HG02610 (cell line): ENCODE data around the gene LIMCH1.

Experiments
- ATAC-seq: cut with Tn5 transposase; IDR thresholded peaks from one replicate; pipeline ENCODE4 v1.9.1; 2021; ENCODE audit warnings: mild to moderate bottlenecking, moderate library complexity; ENCODE audit not compliant: unreplicated experiment

LIMCH1 gene

DNA sequence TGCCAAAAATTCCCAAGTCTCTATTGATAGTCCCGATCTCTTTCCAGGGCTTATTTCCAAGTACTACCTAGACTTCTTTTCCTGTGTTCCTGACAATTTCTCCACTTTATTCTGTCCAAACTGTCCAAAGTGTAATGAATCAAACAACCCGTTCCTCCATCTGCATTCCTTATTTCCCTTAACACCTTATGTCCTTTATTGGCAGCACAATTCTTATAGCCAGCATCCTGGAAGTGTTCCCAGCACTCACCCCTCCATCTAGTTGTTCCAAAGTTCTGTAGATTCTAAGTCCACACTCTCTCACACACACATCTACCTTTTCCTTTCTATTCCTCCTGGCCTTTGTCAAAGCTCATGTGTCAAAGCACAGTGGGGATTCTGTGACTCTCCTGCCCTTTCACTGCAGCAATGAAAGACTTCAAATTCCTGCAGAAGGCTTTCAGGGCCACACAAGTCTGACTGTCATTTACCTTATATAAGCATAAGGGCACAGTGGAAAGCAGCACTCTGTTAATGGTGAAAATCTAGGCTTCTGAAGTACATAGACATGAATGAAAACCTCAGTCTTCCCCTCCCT, 22.1 kb downstream of the LIMCH1 start:
- no peak for ATAC-seq

DNA sequence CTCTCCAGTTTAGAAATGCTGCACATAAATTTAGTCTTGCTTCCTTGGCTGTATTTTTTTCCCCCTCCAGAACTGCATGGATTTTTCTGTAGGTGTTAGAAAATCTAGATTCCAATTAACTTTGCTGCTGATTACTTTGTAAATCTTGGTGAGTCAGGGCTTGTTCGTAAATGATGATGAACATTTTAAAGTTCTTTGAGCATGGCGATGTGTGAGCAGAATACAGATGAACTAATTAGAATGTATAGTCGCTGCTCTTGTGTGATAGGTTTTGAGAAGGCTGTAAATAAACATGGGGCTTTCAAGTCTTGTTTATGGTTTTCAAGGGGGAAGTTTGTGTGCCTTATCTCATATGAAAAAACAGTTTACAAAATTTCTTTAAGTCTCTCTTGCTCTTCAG, 23.3 kb downstream of the LIMCH1 start:
- ATAC-seq = no peak

DNA sequence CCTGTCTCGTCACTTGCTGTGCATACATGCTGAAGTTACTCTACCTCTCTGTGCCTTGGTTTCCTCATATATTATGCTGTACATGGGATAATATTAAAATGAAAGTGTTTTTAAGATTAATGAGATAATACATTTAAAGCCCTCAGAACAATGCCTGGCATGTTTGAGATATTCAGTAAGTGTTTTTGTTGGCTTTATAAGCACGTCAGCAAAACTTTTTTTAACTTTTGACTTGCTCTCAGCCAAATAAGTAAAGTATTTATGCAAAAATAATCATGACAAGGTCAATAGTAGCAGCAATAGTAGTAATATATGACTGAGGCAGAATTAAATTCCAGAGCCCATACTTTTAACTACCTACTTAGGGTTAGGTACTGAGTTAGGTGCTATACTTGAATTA, 29.2 kb downstream of the LIMCH1 start:
- ATAC-seq = no peak

DNA sequence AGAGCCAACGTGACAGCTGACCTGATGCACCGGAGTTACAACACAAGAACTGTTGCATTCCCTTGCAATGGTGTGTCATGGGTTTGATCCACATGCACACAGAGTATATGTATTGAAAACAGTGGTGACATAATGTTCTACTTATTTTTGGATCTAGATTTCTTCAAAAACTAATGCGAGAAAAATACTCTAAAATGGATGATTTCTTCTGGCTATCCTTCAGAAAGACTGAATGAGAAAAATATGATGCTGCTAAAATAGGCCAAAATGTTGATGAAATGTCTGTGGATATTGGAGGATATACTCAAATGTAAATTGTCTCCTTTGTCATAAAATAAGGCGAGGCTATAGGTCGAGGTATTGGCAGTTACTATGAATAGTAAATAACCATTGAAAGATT, 30.4 kb downstream of the LIMCH1 start:
- ATAC-seq = no peak

DNA sequence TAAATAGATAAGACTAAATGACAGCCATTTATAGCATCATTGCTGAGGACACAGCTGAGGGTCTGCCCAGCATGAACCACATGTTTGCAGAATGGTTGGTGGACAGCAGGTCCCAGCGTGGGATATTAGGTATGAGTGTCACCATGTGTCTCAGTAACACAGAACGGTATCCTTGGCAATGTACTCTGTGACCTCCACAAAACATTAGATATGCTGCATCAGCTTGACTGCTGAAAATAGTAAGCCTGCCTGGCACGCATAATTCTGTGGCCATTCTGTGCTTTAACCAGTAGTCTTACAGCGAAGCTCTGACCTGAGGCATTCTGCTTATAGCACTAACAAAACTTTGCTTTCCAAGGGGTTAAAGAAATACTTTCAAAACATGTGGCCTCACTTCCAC, 32.0 kb downstream of the LIMCH1 start:
- no peak for ATAC-seq

DNA sequence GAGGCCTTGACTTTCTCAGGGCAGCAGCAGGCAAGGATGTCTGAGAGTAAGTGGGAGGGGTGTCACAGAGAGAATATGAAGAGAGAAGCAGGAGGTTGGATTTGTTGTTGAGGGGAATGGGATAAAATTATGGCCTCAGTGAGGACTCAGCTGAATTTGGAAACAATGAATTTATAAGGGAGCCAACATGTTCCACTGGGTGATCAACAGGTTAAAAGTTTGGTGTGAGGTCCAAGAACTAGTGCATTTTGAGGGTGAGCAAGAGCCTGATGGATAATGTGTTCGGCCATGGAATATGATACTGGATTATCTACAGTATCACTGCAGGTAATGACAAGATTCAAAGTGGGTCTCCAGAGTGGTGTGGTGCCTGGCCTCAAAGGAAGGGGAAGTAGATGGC, 33.5 kb downstream of the LIMCH1 start:
- no peak for ATAC-seq

DNA sequence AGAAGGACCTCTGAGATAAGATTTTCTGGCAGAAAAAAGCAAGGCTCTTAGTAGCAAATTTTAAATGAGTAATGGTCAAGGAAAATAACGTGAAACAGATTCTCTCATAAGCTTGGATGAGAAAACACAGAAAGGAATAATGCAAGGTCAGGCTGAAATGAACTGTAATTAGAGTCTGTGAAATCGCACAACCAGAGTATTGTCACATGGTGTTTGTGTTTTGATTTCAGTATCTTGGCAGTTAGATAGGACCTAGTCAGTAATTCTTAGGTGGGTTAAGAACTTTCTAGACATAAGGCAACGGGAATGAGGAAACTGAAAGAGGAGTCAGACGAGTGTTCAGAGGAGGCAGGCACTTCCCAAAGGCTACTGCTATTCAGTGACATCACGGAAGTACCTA, 34.6 kb downstream of the LIMCH1 start:
- no peak for ATAC-seq

DNA sequence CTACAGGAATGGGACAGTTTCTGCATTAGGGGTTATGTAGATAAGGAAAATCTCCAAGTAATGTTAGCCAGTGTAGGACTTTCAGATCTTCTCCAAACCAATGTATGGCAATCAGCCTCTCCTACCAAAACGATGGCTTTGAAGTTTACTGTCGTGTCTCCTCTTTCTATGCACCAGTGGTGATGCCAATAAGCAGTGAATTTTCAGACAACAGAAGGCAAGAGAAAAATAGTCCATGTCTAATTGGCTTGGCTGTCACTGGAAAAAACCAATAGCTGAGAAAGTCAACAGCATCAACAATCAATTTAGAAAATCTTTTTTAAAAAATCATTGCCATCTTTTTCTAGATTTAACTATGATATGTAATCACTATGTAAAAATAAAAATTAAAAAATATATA, 35.0 kb downstream of the LIMCH1 start:
- no peak for ATAC-seq

DNA sequence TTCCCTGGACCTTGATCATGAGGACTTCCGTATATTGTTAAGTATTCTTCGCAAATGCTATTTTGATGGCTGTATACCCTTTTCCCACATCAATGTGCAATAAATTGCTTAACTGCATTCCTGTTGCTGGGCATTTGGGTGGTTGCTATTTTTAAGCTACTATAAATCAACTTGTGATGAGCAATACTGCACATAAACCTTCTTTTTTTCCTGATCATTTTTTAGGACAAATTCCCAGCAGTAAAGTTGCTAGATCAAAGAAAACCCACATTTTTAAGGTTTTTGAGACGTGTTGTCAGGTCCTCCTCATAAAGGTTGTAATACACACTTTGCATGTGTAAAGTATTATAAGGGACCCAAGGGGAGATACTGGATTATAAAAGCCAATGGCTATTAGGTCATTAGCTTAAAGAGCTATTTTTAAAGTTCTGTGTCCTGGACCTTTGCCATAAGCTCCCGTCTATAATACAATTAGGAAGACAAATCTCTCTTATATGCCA, 35.6 kb downstream of the LIMCH1 start:
- no peak for ATAC-seq

DNA sequence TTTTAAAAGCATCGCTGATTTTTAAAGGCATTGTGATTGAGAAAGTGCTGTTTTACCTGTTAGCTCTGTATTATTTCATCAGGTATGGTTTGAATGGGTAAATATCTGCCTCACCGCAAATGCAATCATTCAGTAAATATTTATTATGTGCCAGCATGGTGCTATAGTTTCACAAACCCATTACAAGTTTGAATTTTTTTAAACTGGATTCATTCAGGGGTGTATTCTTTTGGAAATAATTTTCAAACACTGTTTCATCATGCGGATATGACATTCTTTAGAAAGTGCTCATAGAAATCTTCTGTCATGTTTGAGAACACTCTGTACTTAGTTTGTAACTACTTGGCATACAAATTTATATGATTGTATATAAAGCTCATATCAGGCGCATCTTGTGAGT, 37.2 kb downstream of the LIMCH1 start:
- ATAC-seq = no peak

DNA sequence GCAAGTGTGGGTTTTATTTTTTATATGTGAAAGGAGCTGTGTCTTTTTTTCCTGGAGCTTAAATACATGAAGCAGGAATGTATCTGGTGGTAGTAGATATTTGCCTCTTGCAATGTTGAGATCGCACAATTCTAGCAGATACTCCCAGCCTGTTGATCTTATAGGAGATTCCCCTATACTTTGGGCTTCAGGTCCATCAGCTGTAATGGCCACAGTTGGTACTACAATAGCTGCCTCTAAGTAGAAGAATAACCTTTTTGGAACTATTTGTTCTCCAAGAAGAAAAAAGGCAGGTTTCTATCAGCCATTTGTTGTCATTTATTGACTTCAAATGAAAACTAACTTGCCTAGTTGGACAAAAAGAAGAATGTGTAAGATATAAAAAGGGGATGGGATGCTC, 37.7 kb downstream of the LIMCH1 start:
- ATAC-seq = no peak

DNA sequence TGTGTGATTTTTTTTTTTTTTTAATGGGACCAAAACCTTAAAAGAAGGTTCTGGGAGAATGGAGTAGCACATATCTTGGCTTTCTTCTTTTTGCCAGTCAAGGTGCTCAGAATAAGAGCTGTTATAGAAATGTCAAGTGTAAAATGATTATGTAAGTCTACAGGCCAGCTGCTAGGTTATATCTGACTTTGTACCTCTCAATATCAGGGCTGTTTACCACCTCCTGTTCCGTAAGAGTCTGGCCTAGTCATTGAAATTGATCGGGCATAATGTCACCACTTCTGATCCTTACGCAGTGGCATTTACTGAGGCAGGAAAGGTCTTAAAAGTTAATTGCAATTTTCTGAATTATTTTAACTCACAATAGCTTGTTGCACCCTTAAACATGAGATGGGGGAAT, 41.1 kb downstream of the LIMCH1 start:
- ATAC-seq = no peak

DNA sequence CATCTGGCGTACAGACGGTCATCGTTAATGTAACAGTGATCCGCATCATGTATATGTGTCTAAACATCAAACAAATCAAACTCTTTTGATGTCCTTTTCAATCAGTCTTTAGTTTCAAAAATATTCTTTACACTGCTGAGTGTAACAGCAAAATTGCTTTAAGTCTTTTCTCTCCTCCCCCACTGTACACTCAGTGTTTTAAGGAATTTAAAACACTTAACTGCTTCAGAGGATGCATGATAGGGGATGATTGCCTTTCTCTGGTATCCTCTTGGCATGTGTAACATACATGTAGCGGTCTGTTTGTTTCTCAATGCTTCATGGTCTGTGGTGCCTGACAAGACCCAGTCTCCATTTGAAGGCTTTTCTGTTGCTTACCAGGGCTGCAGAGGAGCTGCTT, 41.6 kb downstream of the LIMCH1 start:
- ATAC-seq = no peak

DNA sequence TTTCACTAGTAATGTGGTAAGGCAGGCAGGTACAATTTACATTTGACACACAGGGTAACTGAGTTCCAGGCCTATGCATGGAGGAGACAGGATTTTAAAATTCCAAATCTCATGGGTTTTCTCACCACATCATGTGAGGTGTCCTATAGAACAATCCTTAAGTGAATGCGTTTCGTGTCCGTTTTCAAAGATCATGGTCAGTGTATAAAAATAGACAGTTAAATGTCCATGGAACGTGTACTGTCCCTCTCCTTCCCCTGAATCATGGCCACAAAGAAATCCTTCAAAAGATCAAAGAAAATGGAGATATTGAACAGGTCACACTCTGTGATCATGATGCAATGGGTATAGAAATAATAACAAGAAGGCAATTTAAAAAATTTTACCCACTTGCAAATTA, 42.0 kb downstream of the LIMCH1 start:
- no peak for ATAC-seq

DNA sequence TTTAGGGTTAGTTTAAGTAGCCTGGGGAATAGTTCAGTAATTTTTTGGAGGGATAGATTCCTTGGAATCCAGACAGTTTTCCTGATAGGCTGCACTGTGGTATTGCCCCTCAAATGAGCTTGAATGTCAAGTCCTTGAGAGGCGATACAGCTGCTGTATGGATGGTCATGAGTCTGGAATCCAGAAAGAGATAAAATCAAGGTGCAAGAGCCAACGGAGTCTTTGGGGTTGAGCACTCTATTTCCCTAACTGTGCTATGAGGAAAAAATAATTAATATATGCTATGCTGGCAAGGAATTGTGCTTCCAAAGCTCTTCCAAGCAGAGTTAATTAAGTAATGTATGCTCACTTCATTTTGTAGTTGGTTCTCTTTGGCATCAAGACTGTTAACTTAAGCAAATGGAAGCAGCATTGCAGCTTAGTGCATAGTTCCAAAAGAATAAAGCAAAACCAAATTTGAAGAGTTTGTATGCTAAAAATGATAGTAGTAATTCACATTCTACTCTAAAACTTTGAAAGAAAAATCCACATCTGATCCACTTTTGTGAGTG, 48.8 kb downstream of the LIMCH1 start:
- no peak for ATAC-seq

DNA sequence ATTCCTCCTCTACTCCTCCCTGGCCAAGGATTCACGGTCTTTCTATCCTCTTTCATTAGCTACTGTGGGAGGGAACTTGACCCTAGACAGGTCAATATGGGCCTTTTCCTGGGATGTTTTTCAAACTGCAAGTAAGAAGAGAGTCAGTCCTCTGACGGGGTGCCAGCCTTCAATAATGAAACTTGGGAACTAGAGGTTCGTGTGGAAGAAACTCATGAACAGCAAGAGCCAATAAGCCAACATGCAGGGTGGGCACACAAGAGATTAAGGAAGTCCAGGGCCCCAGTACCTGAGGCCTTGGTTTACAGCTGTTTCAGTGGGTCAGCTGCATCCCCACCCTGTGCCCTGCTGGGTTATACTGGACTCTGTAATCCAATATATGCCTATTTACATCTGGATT, 49.3 kb downstream of the LIMCH1 start:
- no peak for ATAC-seq

DNA sequence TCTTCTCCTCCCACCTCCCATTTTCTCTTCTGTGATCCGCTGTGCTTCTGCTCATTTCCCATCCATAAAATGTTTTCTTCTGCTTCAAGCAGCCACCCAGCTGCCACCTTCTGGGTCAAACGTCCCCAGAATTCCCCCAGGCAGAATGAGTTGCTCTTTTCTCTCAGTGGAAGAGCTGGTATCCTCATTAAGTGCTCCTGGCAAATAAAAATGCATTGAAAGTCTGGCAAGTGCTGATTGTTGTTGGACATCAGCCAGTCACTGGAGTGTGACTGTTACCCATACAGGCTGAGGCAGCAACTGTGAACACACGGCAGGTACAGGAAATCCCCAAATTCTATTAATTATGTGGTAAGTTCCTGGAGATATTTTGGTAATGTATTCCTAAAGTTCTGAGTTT, 52.6 kb downstream of the LIMCH1 start:
- ATAC-seq = no peak

DNA sequence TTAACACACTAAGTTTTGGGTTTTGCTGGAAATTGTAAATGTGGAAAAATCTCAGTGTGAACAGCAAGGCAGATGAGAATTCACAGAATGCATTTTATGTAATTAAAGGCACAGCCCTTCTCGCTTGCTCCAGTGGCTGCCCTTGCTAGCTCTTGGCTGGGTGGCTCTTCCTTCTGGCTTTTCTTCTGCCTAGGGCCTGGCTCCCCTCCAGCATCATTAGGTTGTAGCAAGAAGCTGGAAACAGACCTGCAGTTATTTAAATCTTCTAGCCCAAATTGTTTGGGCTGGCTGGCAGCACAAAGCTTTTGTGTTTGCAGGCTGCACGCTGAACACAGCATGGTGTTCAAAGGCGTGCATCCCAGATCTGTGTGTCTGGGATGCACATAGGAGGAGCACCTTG, 56.5 kb downstream of the LIMCH1 start:
- ATAC-seq = no peak

DNA sequence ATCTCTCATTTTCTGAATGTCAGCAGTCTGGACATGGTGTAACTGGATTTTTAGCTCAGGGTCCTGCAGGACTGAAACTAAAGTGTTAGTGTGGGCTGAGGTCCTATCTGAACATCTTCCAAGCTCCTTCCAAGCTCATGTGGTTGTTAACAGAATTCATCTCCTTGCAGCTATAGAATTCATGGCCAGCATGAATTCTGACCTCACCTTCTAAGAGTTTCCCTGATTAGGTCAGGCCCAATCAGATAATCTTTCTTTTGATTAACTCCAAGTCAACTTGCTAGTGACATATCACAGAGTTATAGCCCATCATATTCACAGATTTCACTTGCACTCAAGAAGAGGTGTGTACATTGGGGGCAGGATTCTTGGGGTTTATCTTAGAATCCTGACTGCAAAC, 59.5 kb downstream of the LIMCH1 start:
- no peak for ATAC-seq

DNA sequence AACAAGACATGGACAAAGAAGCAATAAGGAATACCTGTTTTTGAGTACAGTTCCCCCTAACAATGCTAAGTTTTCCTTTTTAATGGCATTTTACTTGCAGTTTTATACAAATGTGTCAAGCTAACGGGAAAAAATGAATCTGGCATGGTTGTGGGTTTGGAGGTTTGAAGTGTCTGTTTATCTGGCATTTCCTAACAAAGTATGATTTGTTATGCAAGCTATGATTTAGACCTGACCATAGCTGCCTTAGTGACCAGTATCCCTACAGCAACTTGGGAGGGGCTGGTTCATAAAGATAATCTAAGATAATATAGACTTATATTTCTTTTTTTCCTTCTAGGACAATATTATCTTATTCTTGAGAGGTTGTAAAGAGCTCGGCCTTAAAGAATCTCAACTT, 60.6 kb downstream of the LIMCH1 start:
- no peak for ATAC-seq

DNA sequence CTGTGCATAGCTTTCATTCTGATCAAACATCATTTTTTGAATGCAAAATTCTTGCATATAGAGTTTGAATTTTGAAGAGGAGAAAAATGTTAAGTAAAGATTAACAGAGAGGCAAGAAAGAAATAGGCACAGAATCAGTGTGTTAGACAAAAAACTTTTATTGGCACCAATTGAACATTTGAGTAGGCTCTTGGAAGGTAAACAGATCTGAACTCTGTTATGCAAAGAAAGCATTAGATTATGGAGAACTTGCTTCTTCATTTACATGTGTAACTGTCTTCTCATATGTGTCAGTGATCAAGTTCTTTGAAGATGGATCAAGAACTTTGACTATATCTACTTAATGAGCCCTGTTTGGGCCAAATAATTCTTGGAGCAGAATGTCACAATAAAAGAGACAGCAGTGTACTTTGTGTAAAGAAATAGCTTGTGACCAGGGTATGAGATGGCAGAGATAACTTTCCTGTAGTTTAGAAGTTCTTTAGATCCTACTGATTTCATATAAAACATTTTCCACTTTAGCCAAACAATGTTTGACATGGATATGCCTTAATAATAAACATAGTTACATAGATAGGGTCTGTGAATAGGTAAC, 61.3 kb downstream of the LIMCH1 start:
- ATAC-seq = no peak

DNA sequence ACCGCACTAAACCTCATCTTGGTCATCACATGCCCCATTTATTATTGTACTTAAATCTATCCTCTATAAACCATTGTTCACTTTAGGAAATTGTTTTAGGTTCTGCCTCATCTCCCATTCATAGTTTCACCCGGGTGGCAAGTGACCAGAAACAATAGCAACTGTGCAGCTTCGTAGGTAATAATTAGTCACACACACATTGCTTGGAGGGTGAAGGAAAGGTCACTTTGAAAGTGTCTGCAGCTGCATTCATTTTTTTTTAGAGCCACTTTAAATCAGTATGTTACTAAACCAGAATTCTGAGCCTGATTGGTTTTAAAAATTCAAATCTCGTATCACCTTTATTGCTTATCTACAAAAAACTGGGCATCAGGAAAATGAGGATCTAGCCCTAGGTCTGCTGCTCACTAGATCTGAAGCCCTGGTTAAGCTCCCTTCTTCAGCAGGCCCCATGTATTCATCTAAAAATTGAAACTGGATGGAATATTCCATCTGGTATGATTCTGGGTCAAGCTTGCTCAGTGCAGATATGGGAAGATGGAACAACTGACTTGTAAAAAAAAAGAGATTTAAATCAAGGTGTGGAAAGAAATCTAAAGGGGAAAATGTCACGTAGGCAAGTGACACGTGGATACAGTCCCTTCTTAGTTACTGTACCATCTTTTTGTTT, 62.4 kb downstream of the LIMCH1 start:
- no peak for ATAC-seq
